Activated B cell treated with CpG ODN at 0.5 μM for 24 hours (primary cell): Measurements from ENCODE around the gene ANO6. TPM values are rescaled to one million over a fixed set of nuclear protein-coding genes. Genes with fewer than 3 reads are reported as not detected.

Experiments
- ATAC-seq: fragments of 200-7000 bp; cut with Tn5 transposase; one replicate; pipeline ENCODE4 v1.10.0; 2021; ENCODE audit warnings: low read depth, mild to moderate bottlenecking, moderate library complexity
- CTCF ChIA-PET: fragments of 350-600 bp; sonication (Branson Sonifier 250); formaldehyde crosslinking; loops from one replicate; lab custom pipeline; 2021; ENCODE audit warnings: antibody characterized with exemption; lab: Charles Lee
- POLR2A ChIA-PET: fragments of 350-600 bp; sonication (Branson Sonifier 250); formaldehyde crosslinking; loops from one replicate; lab custom pipeline; 2021; ENCODE audit warnings: antibody characterized with exemption; lab: Charles Lee
- DNase-seq: peaks from one replicate; pipeline ENCODE4 v3.0.0; 2022
- H3K27ac Mint-ChIP-seq: one replicate; pipeline ENCODE4 v1.8.0; 2020; ENCODE audit warnings: mixed read lengths
- H3K27me3 Mint-ChIP-seq: one replicate; pipeline ENCODE4 v1.8.0; 2021; ENCODE audit warnings: mixed read lengths
- H3K36me3 Mint-ChIP-seq: one replicate; pipeline ENCODE4 v1.8.0; 2021; ENCODE audit warnings: low read depth, mixed read lengths
- H3K4me1 Mint-ChIP-seq: one replicate; pipeline ENCODE4 v1.8.0; 2021; ENCODE audit warnings: mixed read lengths
- H3K4me3 Mint-ChIP-seq: one replicate; pipeline ENCODE4 v1.8.0; 2020; ENCODE audit warnings: mild to moderate bottlenecking, mixed read lengths
- H3K9me3 Mint-ChIP-seq: one replicate; pipeline ENCODE4 v1.8.0; 2020; ENCODE audit warnings: mixed read lengths
- CTCF ChIP-seq: fragments of 200-600 bp; IDR thresholded peaks from one replicate; pipeline ENCODE4 v1.8.0; 2022; ENCODE audit warnings: antibody characterized with exemption, mild to moderate bottlenecking
- intact Hi-C: fragments of 100-400 bp; cut with micrococcal nuclease; formaldehyde crosslinking; loops from one replicate; pipeline ENCODE4 v1.15.1; 2024
- total RNA-seq: library from RNA; stranded (reverse); gene quantifications from 2 replicates; pipeline ENCODE4 v1.2.3, GENCODE V29; 2022

The ANO6 gene
- total RNA-seq, 1 donor from 2014 or later: 16.3 TPM

- no peak for DNase-seq
- ChIA-PET CTCF (no interaction called here), POLR2A (no interaction called here)
- ATAC-seq: no peak
- intact Hi-C loops: no loop called here
- no peak overlapping the region for H3K27ac Mint-ChIP-seq
- TF ChIP-seq CTCF: no peak
- H3K4me1 Mint-ChIP-seq: no peaks in the 10 kb centered on the region
- no peaks in the 10 kb centered on the region for H3K36me3 Mint-ChIP-seq
- H3K4me3 Mint-ChIP-seq: no peak overlapping the region
- peaks cover 3% of the 10 kb centered on the region for H3K27me3 Mint-ChIP-seq
- H3K9me3 Mint-ChIP-seq: no peaks in the 10 kb centered on the region
These were observed 246.6 kb downstream of the ANO6 start for GRCh38 chr12:45462506-45462905.

- Mint-ChIP-seq H3K27ac (no peak overlapping the region), H3K4me3 (no peak overlapping the region), H3K4me1 (no peaks in the 10 kb centered on the region), H3K27me3 (peaks cover 3% of the 10 kb centered on the region), H3K36me3 (no peaks in the 10 kb centered on the region), H3K9me3 (no peaks in the 10 kb centered on the region)
- CTCF ChIA-PET: no interaction called here
- DNase-seq: no peak
- intact Hi-C loops: no loop called here
- TF ChIP-seq CTCF: no peak
- POLR2A ChIA-PET: no interaction called here
- ATAC-seq: no peak
These were observed 248.8 kb downstream of the ANO6 start for GRCh38 chr12:45464699-45465098.

GRCh38 chr12:45468751-45469615, 253.1 kb downstream of the ANO6 start:
- ChIA-PET POLR2A (no interaction called here), CTCF (no interaction called here)
- no peak for ATAC-seq
- no peaks in the 10 kb centered on the region for H3K27me3 Mint-ChIP-seq
- no peak overlapping the region for H3K4me3 Mint-ChIP-seq
- intact Hi-C loops: no loop called here
- DNase-seq: no peak
- H3K27ac Mint-ChIP-seq: no peak overlapping the region
- H3K36me3 Mint-ChIP-seq: no peaks in the 10 kb centered on the region
- H3K9me3 Mint-ChIP-seq: no peaks in the 10 kb centered on the region
- TF ChIP-seq CTCF: no peak
- H3K4me1 Mint-ChIP-seq: no peaks in the 10 kb centered on the region

GRCh38 chr12:45469902-45470301, 254.0 kb downstream of the ANO6 start:
- H3K27me3 Mint-ChIP-seq: no peaks in the 10 kb centered on the region
- no peak overlapping the region for H3K27ac Mint-ChIP-seq
- no peak for TF ChIP-seq CTCF
- H3K4me3 Mint-ChIP-seq: no peak overlapping the region
- ChIA-PET POLR2A (no interaction called here), CTCF (no interaction called here)
- ATAC-seq (no peak), DNase-seq (no peak)
- H3K4me1 Mint-ChIP-seq: no peaks in the 10 kb centered on the region
- intact Hi-C loops: no loop called here
- no peaks in the 10 kb centered on the region for H3K9me3 Mint-ChIP-seq
- H3K36me3 Mint-ChIP-seq: no peaks in the 10 kb centered on the region

GRCh38 chr12:45473636-45474035, 257.7 kb downstream of the ANO6 start:
- H3K27ac Mint-ChIP-seq: no peak overlapping the region
- CTCF ChIA-PET: no interaction called here
- DNase-seq (no peak), ATAC-seq (no peak)
- no peaks in the 10 kb centered on the region for H3K4me1 Mint-ChIP-seq
- intact Hi-C loops: no loop called here
- H3K27me3 Mint-ChIP-seq: peaks cover 3% of the 10 kb centered on the region
- peaks cover 7% of the 10 kb centered on the region for H3K9me3 Mint-ChIP-seq
- POLR2A ChIA-PET: no interaction called here
- TF ChIP-seq CTCF: no peak
- peaks cover 3% of the 10 kb centered on the region for H3K36me3 Mint-ChIP-seq
- no peak overlapping the region for H3K4me3 Mint-ChIP-seq
